DND-41 (cell line): ENCODE measurements around the gene RICTOR.

ENCODE experiments used
- ATAC-seq: fragments of 200-7000 bp; cut with Tn5 transposase; 3 replicates; pipeline ENCODE4 v1.9.1; 2021; ENCODE audit warnings: low read depth; ENCODE audit not compliant: insufficient read depth
- DNase-seq: peaks from one replicate; pipeline ENCODE4 v3.0.0-alpha.2; 2020
- H2AFZ ChIP-seq: 2 replicates; pipeline ENCODE4 v1.6.0; 2012; ENCODE audit warnings: low read depth, low read length
- H3K27ac ChIP-seq: 2 replicates; pipeline ENCODE4 v1.5.1; 2012; ENCODE audit warnings: low read length, inconsistent platforms
- H3K27me3 ChIP-seq: fragments of 200-600 bp; sonication (generic); 2 replicates; pipeline ENCODE4 v1.6.0; 2012; ENCODE audit warnings: low read length, mild to moderate bottlenecking, inconsistent platforms; ENCODE audit not compliant: insufficient read depth, poor library complexity
- H3K36me3 ChIP-seq: 2 replicates; pipeline ENCODE4 v1.5.1; 2012; ENCODE audit warnings: low read length, inconsistent platforms; ENCODE audit not compliant: insufficient read depth
- H3K4me1 ChIP-seq: 2 replicates; pipeline ENCODE4 v1.5.1; 2012; ENCODE audit warnings: mild to moderate bottlenecking, low read length; ENCODE audit not compliant: insufficient read depth
- H3K4me2 ChIP-seq: 2 replicates; pipeline ENCODE4 v1.6.0; 2012; ENCODE audit warnings: mild to moderate bottlenecking, moderate library complexity, low read length, inconsistent platforms; ENCODE audit not compliant: insufficient read depth
- H3K4me3 ChIP-seq, 2 experiments: fragments of 200-600 bp in 1 of 2; shearing (Covaris generic) in 1 of 2; 2 replicates each; pipeline ENCODE4 v1.5.1; 2012 to 2016; ENCODE audit warnings: inconsistent platforms in 2 of 2, low read length in 2 of 2, mild to moderate bottlenecking in 2 of 2, low read depth in 1 of 2, moderate library complexity in 1 of 2
- H3K79me2 ChIP-seq: 2 replicates; pipeline ENCODE4 v1.6.0; 2012; ENCODE audit warnings: low read length, inconsistent platforms; ENCODE audit not compliant: insufficient read depth
- H3K9ac ChIP-seq: 2 replicates; pipeline ENCODE4 v1.6.0; 2012; ENCODE audit warnings: low read depth, mild to moderate bottlenecking, inconsistent platforms, low read length, moderate library complexity
- H3K9me3 ChIP-seq: 2 replicates; pipeline ENCODE4 v1.5.1; 2012; ENCODE audit warnings: low read length, moderate library complexity, mild to moderate bottlenecking, inconsistent platforms; ENCODE audit not compliant: insufficient read depth, severe bottlenecking
- H4K20me1 ChIP-seq: 2 replicates; pipeline ENCODE4 v1.6.0; 2012; ENCODE audit warnings: low read length; ENCODE audit not compliant: insufficient read depth
- EZH2 ChIP-seq: IDR thresholded peaks from 3 replicates; pipeline ENCODE4 v1.6.1; 2012; ENCODE audit warnings: borderline replicate concordance, low read depth, mild to moderate bottlenecking, moderate library complexity, low read length, inconsistent platforms; ENCODE audit not compliant: severe bottlenecking
- TF ChIP-seq, protein P1 (sequence below): IDR thresholded peaks from 2 replicates; pipeline ENCODE4 v1.5.1; 2012; ENCODE audit warnings: borderline replicate concordance, low read length, moderate library complexity, mild to moderate bottlenecking; ENCODE audit not compliant: poor library complexity, severe bottlenecking; ENCODE audit errors: extremely low read depth

RICTOR gene

DNA sequence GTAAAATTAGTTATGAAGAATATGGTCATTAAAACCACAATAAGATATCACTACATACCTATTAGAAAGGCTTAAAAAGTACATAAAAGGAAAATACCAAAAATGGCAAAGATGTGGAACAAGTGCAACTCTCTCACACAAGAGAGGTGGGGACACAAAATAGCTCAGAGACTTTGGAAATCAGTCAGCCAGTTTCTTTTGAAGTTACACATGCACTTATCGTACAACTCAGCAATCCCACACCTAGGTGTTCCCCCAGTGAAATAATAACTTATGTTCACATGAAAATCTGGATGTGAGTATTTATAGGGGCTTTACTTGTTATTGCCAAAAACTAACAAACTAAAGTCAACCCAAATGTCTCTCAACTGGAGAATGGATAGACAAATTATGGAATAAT is 9.8 kb upstream of the RICTOR start:
- no peak overlapping the region for H3K9ac ChIP-seq
- no peak overlapping the region for H3K4me2 ChIP-seq
- H4K20me1 ChIP-seq = no peaks in the 10 kb centered on the region
- H3K36me3 ChIP-seq = no peaks in the 10 kb centered on the region
- H3K9me3 ChIP-seq = no peaks in the 10 kb centered on the region
- ATAC-seq = no peak
- DNase-seq = no peak
- H3K4me1 ChIP-seq = no peaks in the 10 kb centered on the region
- H3K79me2 ChIP-seq = no peaks in the 10 kb centered on the region
- no peak overlapping the region for H3K4me3 ChIP-seq
- no peak overlapping the region for H2AFZ ChIP-seq
- TF ChIP-seq EZH2 = no peak
- TF ChIP-seq, protein P1, sequence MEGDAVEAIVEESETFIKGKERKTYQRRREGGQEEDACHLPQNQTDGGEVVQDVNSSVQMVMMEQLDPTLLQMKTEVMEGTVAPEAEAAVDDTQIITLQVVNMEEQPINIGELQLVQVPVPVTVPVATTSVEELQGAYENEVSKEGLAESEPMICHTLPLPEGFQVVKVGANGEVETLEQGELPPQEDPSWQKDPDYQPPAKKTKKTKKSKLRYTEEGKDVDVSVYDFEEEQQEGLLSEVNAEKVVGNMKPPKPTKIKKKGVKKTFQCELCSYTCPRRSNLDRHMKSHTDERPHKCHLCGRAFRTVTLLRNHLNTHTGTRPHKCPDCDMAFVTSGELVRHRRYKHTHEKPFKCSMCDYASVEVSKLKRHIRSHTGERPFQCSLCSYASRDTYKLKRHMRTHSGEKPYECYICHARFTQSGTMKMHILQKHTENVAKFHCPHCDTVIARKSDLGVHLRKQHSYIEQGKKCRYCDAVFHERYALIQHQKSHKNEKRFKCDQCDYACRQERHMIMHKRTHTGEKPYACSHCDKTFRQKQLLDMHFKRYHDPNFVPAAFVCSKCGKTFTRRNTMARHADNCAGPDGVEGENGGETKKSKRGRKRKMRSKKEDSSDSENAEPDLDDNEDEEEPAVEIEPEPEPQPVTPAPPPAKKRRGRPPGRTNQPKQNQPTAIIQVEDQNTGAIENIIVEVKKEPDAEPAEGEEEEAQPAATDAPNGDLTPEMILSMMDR = no peak
- no peak overlapping the region for H3K27ac ChIP-seq
- no peaks in the 10 kb centered on the region for H3K27me3 ChIP-seq

DNA sequence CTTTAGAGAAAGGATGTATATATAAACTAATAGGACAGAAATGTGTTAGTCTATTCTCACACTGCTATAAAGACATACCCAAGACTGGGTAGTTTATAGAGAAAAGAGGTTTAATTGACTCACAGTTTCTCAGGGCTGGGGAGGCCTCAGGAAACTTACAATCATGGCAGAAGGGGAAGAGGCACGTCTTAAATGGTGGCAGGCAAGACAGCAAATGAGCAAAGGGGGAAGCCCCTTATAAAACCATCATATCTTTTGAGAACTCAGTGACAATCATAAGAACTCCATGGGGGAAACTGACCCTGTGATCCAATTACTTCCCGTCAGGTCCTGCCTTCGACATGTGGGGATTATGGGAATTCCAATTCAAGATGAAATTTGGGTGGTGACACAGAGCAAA is 8.8 kb upstream of the RICTOR start:
- TF ChIP-seq, protein P1 = no peak
- TF ChIP-seq EZH2 = no peak

DNA sequence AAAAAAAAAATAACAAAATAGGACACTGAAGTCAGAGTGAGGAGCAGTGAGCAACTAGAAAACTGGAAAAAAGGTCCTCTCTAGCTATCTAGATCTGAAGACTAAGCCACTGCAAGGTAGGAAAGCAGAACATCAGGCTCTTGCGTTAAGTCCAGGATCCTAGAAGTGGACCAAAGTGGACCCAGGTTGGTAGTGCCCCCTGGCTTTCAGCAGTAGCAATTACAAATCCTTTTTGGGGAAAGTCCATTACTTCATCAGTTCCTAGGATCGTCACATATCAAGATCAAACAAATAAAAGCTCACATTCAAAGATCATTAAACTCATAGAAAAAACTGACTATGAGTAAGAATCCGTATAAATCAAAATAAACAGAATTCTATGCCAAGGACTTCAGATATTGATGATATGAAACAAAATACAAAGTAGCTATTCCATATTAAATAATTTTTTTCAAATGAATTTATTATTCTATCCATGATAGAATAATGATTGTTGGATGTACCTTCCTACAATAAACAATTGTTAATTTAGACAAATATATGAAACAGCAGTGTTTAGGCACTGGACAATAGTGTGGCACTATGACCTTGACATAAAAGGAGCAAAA is 6.5 kb upstream of the RICTOR start:
- no peak overlapping the region for H3K27ac ChIP-seq
- no peak for TF ChIP-seq EZH2
- TF ChIP-seq, protein P1 = peak; percentile 64
- H3K4me2 ChIP-seq = no peak overlapping the region
- no peaks in the 10 kb centered on the region for H3K79me2 ChIP-seq
- no peak overlapping the region for H2AFZ ChIP-seq
- no peak overlapping the region for H3K4me3 ChIP-seq
- H3K4me1 ChIP-seq = peaks cover 17% of the 10 kb centered on the region; the same call in 1 of the 2 replicates
- H3K9ac ChIP-seq = no peak overlapping the region
- no peaks in the 10 kb centered on the region for H3K36me3 ChIP-seq
- H3K9me3 ChIP-seq = no peaks in the 10 kb centered on the region
- no peak for ATAC-seq
- H4K20me1 ChIP-seq = no peaks in the 10 kb centered on the region
- DNase-seq = no peak
- H3K27me3 ChIP-seq = no peaks in the 10 kb centered on the region

More for the DNA sequence above, 8.8 kb upstream of the RICTOR start:
- Histone ChIP-seq H4K20me1 (no peaks in the 10 kb centered on the region), H2AFZ (no peak overlapping the region), H3K9me3 (no peaks in the 10 kb centered on the region), H3K36me3 (no peaks in the 10 kb centered on the region), H3K27ac (no peak overlapping the region), H3K4me1 (no peaks in the 10 kb centered on the region), H3K9ac (no peak overlapping the region), H3K4me3 (no peak overlapping the region), H3K4me2 (no peak overlapping the region), H3K79me2 (no peaks in the 10 kb centered on the region), H3K27me3 (no peaks in the 10 kb centered on the region)
- DNase-seq = no peak
- ATAC-seq = no peak
